HG02798 (cell line): ENCODE data around the gene RBFOX1.

Source experiments
- ATAC-seq: cut with Tn5 transposase; IDR thresholded peaks from one replicate; pipeline ENCODE4 v1.9.1; 2021; ENCODE audit warnings: mild to moderate bottlenecking; ENCODE audit not compliant: unreplicated experiment, poor library complexity

Gene RBFOX1

GRCh38 chr16:7571366-7571765 is 238.7 kb downstream of the RBFOX1 start:
- ATAC-seq: no peak

DNA sequence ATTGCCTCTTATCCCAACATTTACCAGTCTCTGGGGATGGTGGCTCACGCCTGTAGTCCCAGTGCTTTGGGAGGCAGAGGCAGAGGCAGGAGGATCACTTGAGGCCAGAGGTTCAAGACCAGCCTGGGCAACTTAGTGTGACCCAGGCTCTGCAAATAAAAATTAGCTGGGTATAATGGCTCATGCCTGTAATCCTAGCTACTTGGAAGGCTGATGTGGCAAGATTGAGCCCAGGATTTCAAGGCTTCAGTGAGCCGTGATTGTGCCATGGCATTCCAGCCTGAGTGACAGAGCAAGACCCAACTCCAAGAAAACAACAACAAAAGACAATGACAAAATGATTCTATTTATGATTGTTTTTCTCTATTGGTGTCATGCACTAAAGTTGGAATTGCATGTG is 244.9 kb downstream of the RBFOX1 start:
- no peak for ATAC-seq

GRCh38 chr16:7579454-7579853 is 246.8 kb downstream of the RBFOX1 start:
- ATAC-seq: no peak

- ATAC-seq: no peak
These were observed 248.5 kb downstream of the RBFOX1 start for GRCh38 chr16:7581175-7581574.

DNA sequence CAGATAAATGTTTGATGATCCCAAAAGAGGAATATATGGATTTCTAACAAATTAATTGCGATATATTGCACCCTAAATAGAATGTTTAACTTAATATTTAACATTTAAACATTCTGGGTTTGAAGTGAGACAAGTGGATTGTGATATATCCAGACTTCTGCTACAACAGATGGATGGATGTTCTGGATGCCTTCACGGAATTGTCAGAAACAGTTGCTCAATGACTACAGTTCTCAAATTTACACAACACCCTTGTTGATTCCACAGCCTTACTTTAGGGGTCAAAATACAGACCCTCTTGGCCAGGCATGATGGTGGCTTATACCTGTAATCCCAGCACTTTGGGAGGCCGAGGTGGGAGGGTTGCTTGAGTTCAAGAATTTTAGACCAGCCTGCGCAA is 250.8 kb downstream of the RBFOX1 start:
- ATAC-seq: no peak

DNA sequence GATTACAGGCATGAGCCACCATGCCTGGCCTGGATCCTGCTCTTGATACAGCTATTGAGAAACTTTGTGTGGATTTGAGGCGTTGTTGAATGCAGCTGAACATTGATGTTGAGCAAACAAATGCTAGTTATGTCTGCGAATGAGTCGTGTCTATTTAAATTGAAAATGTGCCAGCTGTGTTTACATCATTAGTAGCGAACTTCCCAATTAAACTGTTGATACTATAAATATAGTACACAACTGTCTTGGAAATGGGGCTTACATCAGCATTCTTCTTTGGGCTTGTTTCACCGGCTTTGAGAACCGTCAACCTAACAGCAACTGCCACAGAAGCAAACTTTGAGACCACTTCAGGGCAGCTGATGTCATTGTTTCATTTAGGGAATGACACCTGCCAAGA is 251.9 kb downstream of the RBFOX1 start:
- no peak for ATAC-seq

GRCh38 chr16:7585705-7586104 is 253.1 kb downstream of the RBFOX1 start:
- ATAC-seq: no peak

DNA sequence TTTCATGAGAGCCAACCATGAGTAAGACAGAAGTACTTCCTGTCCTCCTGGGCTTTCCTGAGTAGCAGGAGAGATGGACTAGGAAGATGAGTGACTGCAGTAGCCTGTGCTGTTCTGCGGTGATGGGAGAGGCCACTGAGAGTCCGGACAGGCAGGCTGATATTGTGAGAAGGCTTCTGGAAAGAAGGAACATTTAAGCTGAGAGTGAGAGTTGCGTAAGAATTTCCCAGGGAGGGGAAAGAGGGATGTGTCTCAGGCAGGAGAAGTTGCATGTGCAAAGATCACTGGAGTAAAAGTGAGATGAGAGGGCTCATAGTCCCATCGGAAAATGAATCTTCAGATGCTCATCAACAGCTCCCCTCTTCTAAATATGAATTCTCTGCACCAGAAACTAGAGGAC is 258.3 kb downstream of the RBFOX1 start:
- ATAC-seq: no peak

- no peak for ATAC-seq
These were observed 263.7 kb downstream of the RBFOX1 start for GRCh38 chr16:7596308-7596707.

DNA sequence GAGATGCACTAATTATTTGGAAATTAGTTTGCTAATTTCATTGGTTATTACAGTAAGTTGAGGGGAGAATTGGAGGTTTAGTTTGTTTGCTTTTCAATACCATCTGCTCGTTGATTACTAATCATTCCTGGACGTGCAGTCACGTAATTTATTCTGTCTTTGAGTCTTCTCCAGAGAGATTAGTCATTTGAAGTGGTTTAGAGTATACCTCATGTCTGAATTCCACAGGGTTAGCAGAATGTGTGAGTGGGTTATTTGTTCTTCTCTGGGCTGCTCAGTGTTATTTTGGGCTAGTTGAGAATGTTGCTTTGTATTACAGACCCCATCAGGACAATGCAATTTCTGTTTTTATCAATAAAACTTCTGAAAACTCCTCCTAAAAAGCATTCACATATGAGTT is 265.0 kb downstream of the RBFOX1 start:
- no peak for ATAC-seq

GRCh38 chr16:7601100-7601499 is 268.5 kb downstream of the RBFOX1 start:
- ATAC-seq: no peak

DNA sequence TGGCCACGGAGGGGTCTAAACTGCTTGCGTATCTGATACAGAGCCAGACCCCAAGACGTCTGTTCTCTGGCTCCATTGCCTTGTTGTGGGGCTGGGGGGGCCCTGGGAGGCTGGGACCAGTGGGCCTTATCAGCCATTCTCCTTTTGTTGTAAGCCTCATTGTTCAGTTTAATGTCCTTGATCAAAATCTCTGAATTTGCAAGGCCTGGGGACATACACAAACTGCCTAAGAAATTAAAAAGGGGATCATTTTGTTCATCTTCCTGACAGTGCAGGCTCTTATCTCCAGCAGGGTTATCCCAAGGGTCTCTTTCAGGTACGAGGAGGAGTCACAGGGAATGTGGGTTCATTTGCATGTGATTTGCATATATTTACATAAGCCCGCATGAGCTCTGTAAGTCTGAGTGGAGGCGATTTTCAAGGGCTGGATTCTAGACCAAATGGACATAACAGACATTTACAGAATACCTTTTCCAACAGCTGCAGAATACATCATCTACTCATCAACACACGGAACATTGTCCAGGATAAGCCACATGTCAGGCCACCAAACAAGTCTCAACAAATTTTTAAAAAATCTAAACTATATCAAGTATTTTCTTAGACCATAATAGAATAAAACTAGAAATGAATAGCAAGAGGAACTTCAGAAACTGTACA is 269.8 kb downstream of the RBFOX1 start:
- no peak for ATAC-seq

DNA sequence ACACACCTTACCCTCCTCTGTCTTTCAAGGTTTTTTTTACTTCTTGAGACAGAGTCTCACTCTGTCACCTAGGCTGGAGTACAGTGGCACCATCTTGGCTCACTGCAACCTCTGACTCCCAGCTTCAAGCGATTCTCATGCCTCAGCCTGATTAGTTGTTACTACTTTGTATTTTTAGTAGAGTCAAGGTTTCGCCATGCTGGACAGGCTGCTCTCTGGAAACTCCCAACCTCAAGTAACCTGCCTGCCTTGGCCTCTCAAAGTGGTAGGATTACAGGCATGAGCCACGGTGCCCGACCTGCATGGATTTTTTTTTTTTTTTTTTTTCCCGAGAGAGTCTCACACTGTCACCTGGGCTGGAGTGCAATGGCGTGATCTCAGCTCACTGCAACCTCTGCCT is 273.2 kb downstream of the RBFOX1 start:
- no peak for ATAC-seq

GRCh38 chr16:7612671-7613070 is 280.0 kb downstream of the RBFOX1 start:
- no peak for ATAC-seq

GRCh38 chr16:7613518-7613917 is 280.9 kb downstream of the RBFOX1 start:
- ATAC-seq: no peak

DNA sequence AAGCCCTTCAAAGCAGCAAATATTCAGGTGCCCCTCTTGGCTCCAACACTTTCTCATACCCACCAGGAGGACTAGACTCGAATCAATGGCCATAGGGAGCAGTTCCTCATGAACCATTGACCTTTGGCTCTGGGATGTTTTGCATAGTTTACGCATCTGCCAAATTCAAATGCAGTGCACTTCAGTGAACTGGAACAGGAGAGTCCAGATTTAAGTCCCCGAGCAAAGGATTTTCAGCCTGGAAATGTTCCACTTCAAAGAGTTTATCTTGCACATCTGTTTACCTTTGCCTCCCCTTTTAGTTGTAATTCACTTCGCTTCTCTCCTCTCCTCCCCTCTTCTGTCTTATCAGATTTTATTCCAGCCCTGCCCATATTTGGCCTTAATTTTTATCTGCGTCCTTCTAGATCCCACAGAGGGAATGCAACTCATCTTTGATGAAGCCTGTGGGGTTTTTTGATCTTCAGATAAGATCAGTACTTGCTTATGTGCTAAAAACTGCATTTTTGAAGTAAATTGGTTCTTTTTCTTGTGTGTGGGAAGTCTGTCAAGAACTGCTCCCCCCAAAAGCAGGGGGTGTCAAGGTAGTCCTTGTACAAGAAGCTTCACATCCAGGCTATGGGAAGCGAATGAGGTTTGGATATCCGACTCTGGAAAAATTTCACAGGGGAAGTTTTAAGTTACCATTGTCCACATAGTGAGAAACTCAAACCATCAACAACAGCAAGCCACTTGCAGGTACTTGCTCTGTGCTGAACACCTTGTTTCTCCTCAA is 281.6 kb downstream of the RBFOX1 start:
- ATAC-seq: no peak

- no peak for ATAC-seq
These were observed 282.9 kb downstream of the RBFOX1 start for GRCh38 chr16:7615565-7615964.

GRCh38 chr16:7624871-7625766 is 292.5 kb downstream of the RBFOX1 start:
- ATAC-seq: no peak

GRCh38 chr16:7628981-7629380 is 296.3 kb downstream of the RBFOX1 start:
- ATAC-seq: no peak

- ATAC-seq: no peak
These were observed 296.9 kb downstream of the RBFOX1 start for GRCh38 chr16:7629571-7629970.

GRCh38 chr16:7637446-7637845 is 304.8 kb downstream of the RBFOX1 start:
- no peak for ATAC-seq
